UCSD-AML1 (cell line): ENCODE measurements around the gene PKNOX1.
"Not testable (repeated sequence)": the region's sequence is repeated elsewhere in the genome, so short reads cannot be mapped to it uniquely, and the experiment has no call there.

ENCODE experiments used
- DNase-seq: peaks from one replicate; lab custom pipeline; 2025; ENCODE audit not compliant: unreplicated experiment; lab: John Stamatoyannopoulos, UW

Gene PKNOX1

GRCh38 chr21:42973991-42974831 lies at the start of gene PKNOX1:
Gene PKNOX1 (plus strand): TSS chr21:42974562. CDS start chr21:43004382, 29,820 bp downstream.
- DNase-seq, result peak; percentile 99

- no peak for DNase-seq
Measured at GRCh38 chr21:42925114-42925926, 49.0 kb upstream of the PKNOX1 start, which contains the start of gene ERVH48-1. Gene ERVH48-1 (minus strand): TSS chr21:42925630. CDS start chr21:42919006, 6,624 bp downstream.

GRCh38 chr21:42927474-42928200 lies 46.7 kb upstream of the PKNOX1 start:
- DNase-seq, result not testable (repeated sequence)

GRCh38 chr21:42929969-42930368 lies 44.4 kb upstream of the PKNOX1 start:
- DNase-seq, result no peak

- DNase-seq, result no peak
Measured at GRCh38 chr21:42931560-42932235, 42.7 kb upstream of the PKNOX1 start.

- not testable (repeated sequence) for DNase-seq
Measured at GRCh38 chr21:42932378-42933136, 41.8 kb upstream of the PKNOX1 start.

- DNase-seq, result not testable (repeated sequence)
Measured at GRCh38 chr21:42933137-42933970, 41.0 kb upstream of the PKNOX1 start.

GRCh38 chr21:42933973-42934372 lies 40.4 kb upstream of the PKNOX1 start:
- not testable (repeated sequence) for DNase-seq

GRCh38 chr21:42936360-42936759 lies 38.0 kb upstream of the PKNOX1 start:
- DNase-seq, result not testable (repeated sequence)

- not testable (repeated sequence) for DNase-seq
Measured at GRCh38 chr21:42937034-42937940, 37.1 kb upstream of the PKNOX1 start.

- no peak for DNase-seq
Measured at GRCh38 chr21:42937960-42938605, 36.3 kb upstream of the PKNOX1 start.

GRCh38 chr21:42938606-42938995 lies 35.8 kb upstream of the PKNOX1 start:
- DNase-seq, result not testable (repeated sequence)

- no peak for DNase-seq
Measured at GRCh38 chr21:42939582-42940413, 34.6 kb upstream of the PKNOX1 start.

GRCh38 chr21:42941696-42942085 lies 32.7 kb upstream of the PKNOX1 start:
- DNase-seq, result no peak

- no peak for DNase-seq
Measured at GRCh38 chr21:42942244-42942643, 32.1 kb upstream of the PKNOX1 start.

- not testable (repeated sequence) for DNase-seq
Measured at GRCh38 chr21:42949094-42949755, 25.1 kb upstream of the PKNOX1 start.
